Neural cell (in vitro differentiated cells): ENCODE data around the gene KRT32. TPM values are rescaled to one million over a fixed set of nuclear protein-coding genes. Genes with fewer than 3 reads are reported as not detected.

ENCODE experiments used
- H2AFZ ChIP-seq: fragments of 200-600, 300-800 bp; sonication (generic), shearing (Covaris generic); 2 replicates; pipeline ENCODE4 v1.6.0; 2014; ENCODE audit warnings: low read depth, mild to moderate bottlenecking, antibody characterized with exemption, low read length, moderate library complexity
- H3F3A ChIP-seq: fragments of 200-600 bp; shearing (Covaris generic); 2 replicates; pipeline ENCODE4 v1.6.1; 2016; ENCODE audit warnings: mild to moderate bottlenecking, moderate library complexity, mixed read lengths, antibody characterized with exemption, low read length; ENCODE audit not compliant: insufficient read depth, poor library complexity, severe bottlenecking
- H3K27ac ChIP-seq: fragments of 200-600, 300-800 bp; sonication (generic), shearing (Covaris generic); 2 replicates; pipeline ENCODE4 v1.5.1; 2014; ENCODE audit warnings: mild to moderate bottlenecking, low read length, moderate library complexity
- H3K27me3 ChIP-seq: fragments of 300-800, 200-600 bp; sonication (generic), shearing (Covaris generic); 2 replicates; pipeline ENCODE4 v1.6.0; 2014; ENCODE audit warnings: mild to moderate bottlenecking, low read depth, low read length, moderate library complexity; ENCODE audit not compliant: insufficient read depth
- H3K36me3 ChIP-seq: fragments of 300-800, 200-600 bp; sonication (generic), shearing (Covaris generic); 2 replicates; pipeline ENCODE4 v1.5.1; 2014; ENCODE audit warnings: mild to moderate bottlenecking, antibody characterized with exemption, low read length, moderate library complexity; ENCODE audit not compliant: insufficient read depth
- H3K4me2 ChIP-seq: fragments of 300-800, 200-600 bp; sonication (generic), shearing (Covaris generic); 2 replicates; pipeline ENCODE4 v1.6.0; 2014; ENCODE audit warnings: mild to moderate bottlenecking, low read length
- H3K4me3 ChIP-seq: fragments of 300-800, 200-600 bp; sonication (generic), shearing (Covaris generic); 2 replicates; pipeline ENCODE4 v1.5.1; 2014; ENCODE audit warnings: mild to moderate bottlenecking, low read length, moderate library complexity
- H3K79me2 ChIP-seq: fragments of 200-600 bp; shearing (Covaris generic); replicated peaks from 2 replicates; pipeline ENCODE4 v1.6.0; 2014; ENCODE audit warnings: mild to moderate bottlenecking, low read length, moderate library complexity; ENCODE audit not compliant: insufficient read depth
- H3K9ac ChIP-seq: fragments of 300-800, 200-600 bp; sonication (generic), shearing (Covaris generic); 2 replicates; pipeline ENCODE4 v1.6.1; 2016; ENCODE audit warnings: mild to moderate bottlenecking, low read length, mixed read lengths
- H3K9me2 ChIP-seq: fragments of 200-600 bp; shearing (Covaris generic); 2 replicates; pipeline ENCODE4 v1.6.1; 2016; ENCODE audit warnings: mild to moderate bottlenecking, low read length, mixed read lengths; ENCODE audit not compliant: insufficient read depth
- H3K9me3 ChIP-seq: fragments of 200-600, 300-800 bp; sonication (generic), shearing (Covaris generic); 2 replicates; pipeline ENCODE4 v1.6.1; 2016; ENCODE audit warnings: mild to moderate bottlenecking, mixed run types, low read length, moderate library complexity, mixed read lengths
- H4K20me1 ChIP-seq: fragments of 200-600 bp; shearing (Covaris generic); 2 replicates; pipeline ENCODE4 v1.6.1; 2016; ENCODE audit warnings: mild to moderate bottlenecking, mixed run types; ENCODE audit not compliant: insufficient read depth
- CTCF ChIP-seq: fragments of 450-650 bp; IDR thresholded peaks from 2 replicates; pipeline ENCODE4 v1.5.1; 2014; ENCODE audit warnings: antibody characterized with exemption, mild to moderate bottlenecking, moderate library complexity; ENCODE audit not compliant: poor library complexity, severe bottlenecking
- EP300 ChIP-seq: fragments of 450-650 bp; conservative IDR thresholded peaks from 2 replicates; pipeline ENCODE4 v1.6.1; 2014; ENCODE audit warnings: antibody characterized with exemption, mild to moderate bottlenecking, moderate library complexity; ENCODE audit not compliant: poor library complexity, severe bottlenecking
- EZH2 ChIP-seq: fragments of 200-600, 300-800 bp; shearing (Covaris generic), sonication (generic); IDR thresholded peaks from 2 replicates; pipeline ENCODE4 v1.6.1; 2014; ENCODE audit warnings: antibody characterized with exemption, low read length, borderline replicate concordance, mild to moderate bottlenecking; ENCODE audit not compliant: insufficient read depth, poor library complexity, severe bottlenecking
- MXI1 ChIP-seq: fragments of 450-650 bp; conservative IDR thresholded peaks from 2 replicates; pipeline ENCODE4 v1.6.1; 2014; ENCODE audit warnings: antibody characterized with exemption, mild to moderate bottlenecking; ENCODE audit not compliant: poor library complexity, severe bottlenecking
- POLR2AphosphoS5 ChIP-seq: IDR thresholded peaks from 2 replicates; pipeline ENCODE4 v1.6.1; 2012
- RAD21 ChIP-seq: fragments of 450-650 bp; conservative IDR thresholded peaks from 2 replicates; pipeline ENCODE4 v1.6.1; 2014; ENCODE audit warnings: antibody characterized with exemption, mild to moderate bottlenecking, moderate library complexity
- REST ChIP-seq: IDR thresholded peaks from 2 replicates; pipeline ENCODE4 v1.6.1; 2012; ENCODE audit warnings: borderline replicate concordance
- SMC3 ChIP-seq: fragments of 450-650 bp; conservative IDR thresholded peaks from 2 replicates; pipeline ENCODE4 v1.6.1; 2014; ENCODE audit warnings: antibody characterized with exemption, mild to moderate bottlenecking, moderate library complexity; ENCODE audit not compliant: poor library complexity
- TAF1 ChIP-seq: IDR thresholded peaks from 2 replicates; pipeline ENCODE4 v1.6.1; 2012; ENCODE audit warnings: low read depth
- polyA plus RNA-seq: library from polyadenylated mRNA; depleted of rRNA; stranded (reverse); fragments of >200 nt; gene quantifications from 2 replicates; pipeline ENCODE4 v1.2.3, GENCODE V29; 2014

The KRT32 gene
- polyA plus RNA-seq, 1 donor from 2014 or later, result not detected

- Histone ChIP-seq H3K4me2 (no peak overlapping the region), H3K4me3 (no peak overlapping the region), H4K20me1 (no peaks in the 10 kb centered on the region), H3K36me3 (no peaks in the 10 kb centered on the region), H3K27ac (no peak overlapping the region), H3K9me3 (no peaks in the 10 kb centered on the region), H3K9ac (no peak overlapping the region), H3K9me2 (no peaks in the 10 kb centered on the region), H2AFZ (no peak overlapping the region), H3K79me2 (no peaks in the 10 kb centered on the region), H3K27me3 (no peaks in the 10 kb centered on the region), H3F3A (no peaks in the 10 kb centered on the region)
- no peak for TF ChIP-seq EZH2
- no peak for TF ChIP-seq CTCF
- no peak for TF ChIP-seq TAF1
- TF ChIP-seq MXI1, result no peak
- no peak for TF ChIP-seq POLR2AphosphoS5
These were observed 18.0 kb upstream of the KRT32 start for GRCh38 chr17:41484920-41485904.

GRCh38 chr17:41483991-41484826, 17.0 kb upstream of the KRT32 start:
- Histone ChIP-seq H3K9ac (no peak overlapping the region), H2AFZ (no peak overlapping the region), H3K36me3 (no peaks in the 10 kb centered on the region), H3F3A (no peaks in the 10 kb centered on the region), H3K9me3 (no peaks in the 10 kb centered on the region), H4K20me1 (no peaks in the 10 kb centered on the region), H3K27me3 (no peaks in the 10 kb centered on the region), H3K9me2 (no peaks in the 10 kb centered on the region), H3K27ac (no peak overlapping the region), H3K4me2 (no peak overlapping the region), H3K79me2 (no peaks in the 10 kb centered on the region), H3K4me3 (no peak overlapping the region)
- TF ChIP-seq MXI1, result no peak
- TF ChIP-seq TAF1, result no peak
- TF ChIP-seq RAD21, result no peak
- no peak for TF ChIP-seq EZH2
- no peak for TF ChIP-seq POLR2AphosphoS5
- TF ChIP-seq REST, result no peak
- no peak for TF ChIP-seq SMC3
- TF ChIP-seq EP300, result no peak
- TF ChIP-seq CTCF, result no peak
